22Rv1 (cell line): ENCODE data around the gene ZNF683.

Source experiments
- CTCF ChIP-seq: fragments of 450-650 bp; IDR thresholded peaks from 2 replicates; pipeline ENCODE4 v1.5.1; 2017; ENCODE audit warnings: mild to moderate bottlenecking
- ZFX ChIP-seq: fragments of 450-650 bp; IDR thresholded peaks from 2 replicates; pipeline ENCODE4 v1.6.1; 2017; ENCODE audit warnings: antibody characterized with exemption, borderline replicate concordance

GRCh38 chr1:26368006-26368405 lies 4.5 kb downstream of the ZNF683 start:
- TF ChIP-seq CTCF (no peak), ZFX (no peak)
